ENCODE data around the gene ZNF688.

GRCh38 chr16:30530163-30531037 is 41.1 kb downstream of the ZNF688 start:
- no peak for TF ChIP-seq ZNF384 (IDR thresholded peaks at IDR 0.05)
- TF ChIP-seq PKNOX1 (IDR thresholded peaks at IDR 0.05): no peak
- no peak for TF ChIP-seq SUZ12 (IDR thresholded peaks at IDR 0.05)
- no peak for TF ChIP-seq ELF4 (IDR thresholded peaks at IDR 0.05)
- TF ChIP-seq TARDBP (IDR thresholded peaks at IDR 0.05): no peak
- no peak for TF ChIP-seq HDGF (IDR thresholded peaks at IDR 0.05; ENCODE audit: borderline replicate concordance)

Measured in HEK293T (cell line).